Ovary (tissue), 3 donors: ENCODE measurements around the gene LRMDA.

Source experiments
- POLR2A ChIP-seq: fragments of 450-650 bp; IDR thresholded peaks from one replicate; pipeline ENCODE4 v1.6.1; 2017; ENCODE audit warnings: antibody characterized with exemption, mild to moderate bottlenecking, moderate library complexity
- TF ChIP-seq, protein P1 (sequence below), 3 donors: fragments of 450-650 bp in 2 of 3; fragments of 200-600 bp in 1 of 3; IDR thresholded peaks; one replicate each; pipeline versions ENCODE4 v1.5.1 to v1.8.0; 2016 to 2022; ENCODE audit warnings: antibody characterized with exemption in 3 of 3, mild to moderate bottlenecking in 1 of 3
- donor health status: DM: no; HTN: no; CAD: no.

DNA sequence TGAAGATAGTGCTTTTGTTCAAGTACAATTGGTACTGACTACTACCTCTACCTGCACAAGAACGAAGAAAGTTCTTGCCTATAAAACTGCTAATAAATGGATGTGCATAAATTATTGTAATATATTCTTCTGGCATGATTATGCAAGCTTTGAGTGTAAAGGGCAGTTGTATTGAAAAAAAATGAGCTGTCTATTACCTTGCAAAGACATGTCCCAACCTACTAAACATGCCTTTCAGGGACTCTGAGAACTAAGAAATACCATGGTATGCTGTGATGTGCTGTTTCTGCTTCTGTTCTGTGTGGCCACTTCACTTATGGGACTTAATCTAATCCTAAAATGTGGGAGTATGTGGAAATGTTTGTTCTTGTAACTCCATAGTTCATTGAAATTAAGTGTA, 1083.4 kb downstream of the LRMDA start:
- TF ChIP-seq, protein P1, sequence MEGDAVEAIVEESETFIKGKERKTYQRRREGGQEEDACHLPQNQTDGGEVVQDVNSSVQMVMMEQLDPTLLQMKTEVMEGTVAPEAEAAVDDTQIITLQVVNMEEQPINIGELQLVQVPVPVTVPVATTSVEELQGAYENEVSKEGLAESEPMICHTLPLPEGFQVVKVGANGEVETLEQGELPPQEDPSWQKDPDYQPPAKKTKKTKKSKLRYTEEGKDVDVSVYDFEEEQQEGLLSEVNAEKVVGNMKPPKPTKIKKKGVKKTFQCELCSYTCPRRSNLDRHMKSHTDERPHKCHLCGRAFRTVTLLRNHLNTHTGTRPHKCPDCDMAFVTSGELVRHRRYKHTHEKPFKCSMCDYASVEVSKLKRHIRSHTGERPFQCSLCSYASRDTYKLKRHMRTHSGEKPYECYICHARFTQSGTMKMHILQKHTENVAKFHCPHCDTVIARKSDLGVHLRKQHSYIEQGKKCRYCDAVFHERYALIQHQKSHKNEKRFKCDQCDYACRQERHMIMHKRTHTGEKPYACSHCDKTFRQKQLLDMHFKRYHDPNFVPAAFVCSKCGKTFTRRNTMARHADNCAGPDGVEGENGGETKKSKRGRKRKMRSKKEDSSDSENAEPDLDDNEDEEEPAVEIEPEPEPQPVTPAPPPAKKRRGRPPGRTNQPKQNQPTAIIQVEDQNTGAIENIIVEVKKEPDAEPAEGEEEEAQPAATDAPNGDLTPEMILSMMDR (IDR thresholded peaks at IDR 0.05) = no peak
- TF ChIP-seq POLR2A = no peak
